NT2/D1 (cell line): ENCODE measurements around the gene SYNRG.

Source experiments
- DNase-seq: peaks from one replicate; pipeline ENCODE4 v3.0.0-alpha.2; 2011; ENCODE audit warnings: low read depth, low spot score
- H3K27me3 ChIP-seq: 2 replicates; pipeline ENCODE4 v1.6.0; 2011; ENCODE audit warnings: mild to moderate bottlenecking; ENCODE audit not compliant: insufficient read length, insufficient read depth
- H3K36me3 ChIP-seq: 2 replicates; pipeline ENCODE4 v1.6.1; 2011; ENCODE audit warnings: mild to moderate bottlenecking, low read length, mixed read lengths; ENCODE audit not compliant: insufficient read depth, insufficient read length
- H3K4me1 ChIP-seq: 2 replicates; pipeline ENCODE4 v1.5.1; 2011; ENCODE audit not compliant: insufficient read depth, insufficient read length
- H3K4me3 ChIP-seq: 2 replicates; pipeline ENCODE4 v1.5.1; 2011; ENCODE audit warnings: low read depth; ENCODE audit not compliant: insufficient read length
- H3K9ac ChIP-seq: 2 replicates; pipeline ENCODE4 v1.6.0; 2011; ENCODE audit warnings: low read depth; ENCODE audit not compliant: insufficient read length
- H3K9me3 ChIP-seq: 2 replicates; pipeline ENCODE4 v1.5.1; 2011; ENCODE audit warnings: mild to moderate bottlenecking, low read length; ENCODE audit not compliant: insufficient read depth
- SUZ12 ChIP-seq: IDR thresholded peaks from 2 replicates; pipeline ENCODE4 v1.6.1; 2011; ENCODE audit not compliant: insufficient read length, insufficient read depth; ENCODE audit errors: extremely low read depth
- YY1 ChIP-seq: IDR thresholded peaks from 2 replicates; pipeline ENCODE4 v1.6.1; 2011; ENCODE audit not compliant: insufficient read length, insufficient read depth
- ZNF274 ChIP-seq: IDR thresholded peaks from 2 replicates; pipeline ENCODE4 v1.6.1; 2011; ENCODE audit warnings: mild to moderate bottlenecking, low read depth, low read length

SYNRG gene

DNA sequence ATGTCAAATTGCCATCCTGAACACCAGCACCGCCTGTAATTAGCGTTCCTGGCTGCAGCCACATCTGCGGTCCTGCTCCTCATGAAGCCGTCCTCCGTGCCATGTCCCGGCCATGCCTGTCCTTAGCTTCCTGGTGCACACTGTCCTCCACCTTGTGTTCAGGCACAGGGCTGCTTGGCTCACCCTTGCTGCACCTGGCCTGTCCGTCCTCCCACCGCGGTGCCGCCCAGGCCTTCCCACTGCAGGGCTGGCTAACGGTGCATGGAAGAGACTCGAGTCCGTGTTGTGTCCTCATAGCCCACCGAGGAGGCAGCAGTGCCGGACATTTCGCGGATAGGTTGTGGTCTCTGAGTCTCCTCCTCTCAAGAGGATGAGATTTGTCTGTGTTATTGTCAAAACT lies 99.2 kb downstream of the SYNRG start:
- Histone ChIP-seq H3K4me3 (no peak overlapping the region), H3K36me3 (peaks cover 45% of the 10 kb centered on the region), H3K4me1 (peaks cover 3% of the 10 kb centered on the region), H3K9me3 (no peaks in the 10 kb centered on the region), H3K9ac (no peak overlapping the region), H3K27me3 (no peaks in the 10 kb centered on the region)
- no peak for TF ChIP-seq SUZ12
- no peak for TF ChIP-seq ZNF274
- TF ChIP-seq YY1: no peak
- no peak for DNase-seq

DNA sequence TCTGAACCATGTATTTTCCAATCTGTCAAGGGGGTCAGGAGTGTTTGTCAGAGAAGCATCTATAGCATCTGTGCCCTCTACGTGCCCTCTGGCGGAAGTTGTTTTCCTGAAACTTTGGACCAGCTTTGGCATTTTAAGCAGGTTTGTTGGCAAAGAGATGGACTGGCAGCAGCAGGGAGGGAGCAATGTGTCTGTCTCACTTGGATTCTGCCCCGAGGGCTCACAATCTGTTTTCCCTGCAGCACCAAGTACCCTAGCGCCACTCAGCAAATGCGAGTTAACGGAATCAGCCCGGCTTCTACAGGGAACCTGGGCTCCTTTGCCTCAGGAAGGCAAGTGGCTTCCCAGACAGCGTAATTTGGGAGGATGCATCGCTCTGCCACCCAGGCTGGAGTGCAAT lies 102.1 kb downstream of the SYNRG start:
- no peaks in the 10 kb centered on the region for H3K9me3 ChIP-seq
- H3K4me1 ChIP-seq: peaks cover 3% of the 10 kb centered on the region
- no peak overlapping the region for H3K4me3 ChIP-seq
- DNase-seq: no peak
- H3K9ac ChIP-seq: no peak overlapping the region
- no peaks in the 10 kb centered on the region for H3K27me3 ChIP-seq
- peaks cover 30% of the 10 kb centered on the region for H3K36me3 ChIP-seq
- no peak for TF ChIP-seq YY1
- no peak for TF ChIP-seq ZNF274
- TF ChIP-seq SUZ12: no peak

DNA sequence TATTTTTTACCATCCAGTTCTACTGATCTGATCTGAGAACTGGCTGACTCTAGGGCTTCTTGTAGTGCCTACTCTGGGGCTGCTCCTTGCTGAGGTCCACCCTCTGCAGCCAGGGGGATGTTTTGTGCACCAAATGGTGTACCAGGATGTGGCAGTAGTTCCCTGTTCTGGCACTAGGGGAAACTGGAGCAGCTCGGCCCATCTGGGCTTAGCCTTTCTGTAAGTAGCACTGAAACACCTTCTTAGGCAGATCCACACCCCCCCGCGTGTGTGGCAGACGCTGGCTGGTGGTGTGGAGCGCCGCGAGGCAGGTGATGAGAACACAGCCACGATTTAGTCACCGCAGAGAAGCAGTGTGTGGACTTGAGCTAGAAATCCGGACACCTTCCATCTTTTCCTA lies 102.5 kb downstream of the SYNRG start:
- Histone ChIP-seq H3K4me3 (no peak overlapping the region), H3K36me3 (peaks cover 28% of the 10 kb centered on the region), H3K27me3 (no peaks in the 10 kb centered on the region), H3K9ac (no peak overlapping the region), H3K9me3 (no peaks in the 10 kb centered on the region), H3K4me1 (peaks cover 3% of the 10 kb centered on the region)
- DNase-seq: no peak
- TF ChIP-seq ZNF274: no peak
- TF ChIP-seq SUZ12: no peak
- TF ChIP-seq YY1: no peak

DNA sequence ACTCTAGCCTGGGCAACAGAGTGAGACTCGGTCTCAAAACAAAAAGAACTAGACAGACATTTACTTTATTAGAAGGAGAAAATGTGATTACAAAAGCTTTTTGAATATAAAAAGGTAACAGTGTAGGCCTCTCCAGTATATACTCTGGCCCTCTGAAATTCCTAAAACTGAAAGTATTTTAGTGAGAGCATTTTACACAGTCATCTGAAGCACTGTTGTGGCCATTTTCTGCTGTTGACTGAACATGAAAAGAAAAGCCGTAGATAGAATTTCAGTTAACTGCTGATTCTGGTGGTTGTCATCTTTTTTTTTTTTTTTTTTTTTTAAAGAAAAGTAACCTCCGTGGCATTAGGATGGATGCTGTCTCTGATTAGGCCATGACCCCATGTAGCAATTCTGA lies 103.9 kb downstream of the SYNRG start:
- H3K27me3 ChIP-seq: no peaks in the 10 kb centered on the region
- peaks cover 3% of the 10 kb centered on the region for H3K4me1 ChIP-seq
- no peak overlapping the region for H3K9ac ChIP-seq
- H3K9me3 ChIP-seq: no peaks in the 10 kb centered on the region
- no peak for TF ChIP-seq YY1
- TF ChIP-seq ZNF274: no peak
- no peak overlapping the region for H3K4me3 ChIP-seq
- no peak for DNase-seq
- peaks cover 21% of the 10 kb centered on the region for H3K36me3 ChIP-seq

DNA sequence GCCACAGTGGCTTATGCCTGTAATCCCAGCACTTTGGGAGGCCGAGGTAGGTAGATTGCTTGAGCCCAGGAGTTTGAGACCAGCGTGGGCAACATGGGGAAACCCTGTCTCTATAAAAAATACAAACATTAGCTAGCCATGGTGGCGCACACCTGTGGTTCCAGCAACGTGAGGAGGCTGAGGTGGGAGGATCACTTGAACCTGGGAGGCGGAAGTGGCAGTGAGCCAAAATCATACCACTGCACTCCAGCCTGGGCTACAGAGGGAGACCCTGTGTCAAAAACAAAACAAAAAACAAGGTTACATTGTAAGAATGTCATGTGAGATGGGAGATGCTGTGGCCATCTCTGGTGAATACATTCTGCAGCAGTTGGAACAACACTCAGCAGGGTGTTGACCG lies 106.1 kb downstream of the SYNRG start:
- peaks cover 3% of the 10 kb centered on the region for H3K4me1 ChIP-seq
- H3K27me3 ChIP-seq: no peaks in the 10 kb centered on the region
- no peak for TF ChIP-seq YY1
- no peak for TF ChIP-seq ZNF274
- TF ChIP-seq SUZ12: no peak
- DNase-seq: no peak
- H3K9me3 ChIP-seq: no peaks in the 10 kb centered on the region
- H3K36me3 ChIP-seq: peaks cover 20% of the 10 kb centered on the region
- no peak overlapping the region for H3K4me3 ChIP-seq
- H3K9ac ChIP-seq: no peak overlapping the region

DNA sequence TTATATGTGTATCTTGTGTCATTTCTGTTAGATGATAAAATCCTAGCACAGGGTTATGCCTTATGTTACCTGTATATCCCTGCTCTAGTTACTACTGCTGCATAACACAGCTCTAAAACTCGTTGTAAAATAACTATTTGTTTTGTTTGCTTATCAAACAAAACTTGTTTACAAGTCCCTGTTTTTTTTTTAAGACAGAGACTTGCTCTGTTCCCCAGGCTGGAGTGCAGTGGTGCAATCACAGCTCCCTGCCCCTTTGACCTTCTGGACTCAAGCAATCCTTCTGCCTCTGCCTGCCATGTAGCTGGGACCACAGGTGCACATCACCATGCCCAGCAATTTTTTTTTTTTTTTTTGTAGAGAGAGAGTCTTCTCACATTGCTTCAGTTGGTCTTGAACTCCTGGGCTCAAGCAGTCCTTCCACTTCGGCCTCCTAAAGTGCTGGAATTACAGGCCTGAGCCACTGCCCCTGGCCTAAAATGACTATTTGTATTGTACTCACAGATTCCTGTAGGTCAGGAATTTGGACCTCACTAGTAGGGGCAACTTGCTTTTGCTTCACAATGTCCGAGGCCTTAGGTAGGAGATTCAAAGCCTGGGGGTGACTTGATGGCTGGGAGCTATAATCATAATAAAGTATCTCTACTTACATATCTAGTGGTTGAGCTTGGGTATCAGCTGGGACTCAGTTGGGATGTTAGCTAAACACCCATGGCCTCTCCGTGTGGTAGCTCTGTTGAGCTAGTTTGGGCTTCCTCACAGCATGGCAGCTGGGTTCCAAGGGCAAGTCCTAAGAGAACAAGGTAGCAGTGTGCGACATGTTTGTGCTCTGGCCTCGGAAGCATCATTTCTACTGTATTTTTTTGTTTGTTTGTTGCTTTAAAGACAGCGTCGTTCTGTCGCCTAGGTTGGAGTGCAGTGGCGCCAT lies 106.9 kb downstream of the SYNRG start:
- H3K27me3 ChIP-seq: no peaks in the 10 kb centered on the region
- H3K9ac ChIP-seq: no peak overlapping the region
- no peak for DNase-seq
- peaks cover 16% of the 10 kb centered on the region for H3K36me3 ChIP-seq
- no peaks in the 10 kb centered on the region for H3K9me3 ChIP-seq
- TF ChIP-seq SUZ12 (no peak), YY1 (no peak), ZNF274 (no peak)
- peaks cover 3% of the 10 kb centered on the region for H3K4me1 ChIP-seq
- H3K4me3 ChIP-seq: no peak overlapping the region

DNA sequence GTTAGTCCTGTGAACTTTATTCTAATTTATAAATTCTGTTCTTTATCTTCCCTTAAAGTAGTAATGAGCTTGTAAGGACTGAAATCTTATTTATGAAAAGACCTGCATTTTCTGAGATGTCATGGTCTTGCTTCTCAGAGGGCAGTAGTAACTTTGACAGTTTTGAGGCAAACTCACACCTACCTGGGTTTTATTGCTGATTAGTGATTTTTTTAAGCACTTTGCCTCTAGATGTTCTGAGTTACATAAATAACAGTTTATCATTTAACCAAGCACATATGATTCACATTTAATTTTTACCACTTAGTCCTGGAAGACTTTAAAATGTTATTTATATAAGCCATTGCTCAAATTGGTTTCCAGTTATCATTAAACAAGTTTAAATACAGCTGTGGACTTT lies 108.8 kb downstream of the SYNRG start:
- no peak overlapping the region for H3K9ac ChIP-seq
- no peak for DNase-seq
- TF ChIP-seq ZNF274: no peak
- peaks cover 13% of the 10 kb centered on the region for H3K36me3 ChIP-seq
- no peak overlapping the region for H3K4me3 ChIP-seq
- H3K4me1 ChIP-seq: no peaks in the 10 kb centered on the region
- H3K9me3 ChIP-seq: no peaks in the 10 kb centered on the region
- no peaks in the 10 kb centered on the region for H3K27me3 ChIP-seq

DNA sequence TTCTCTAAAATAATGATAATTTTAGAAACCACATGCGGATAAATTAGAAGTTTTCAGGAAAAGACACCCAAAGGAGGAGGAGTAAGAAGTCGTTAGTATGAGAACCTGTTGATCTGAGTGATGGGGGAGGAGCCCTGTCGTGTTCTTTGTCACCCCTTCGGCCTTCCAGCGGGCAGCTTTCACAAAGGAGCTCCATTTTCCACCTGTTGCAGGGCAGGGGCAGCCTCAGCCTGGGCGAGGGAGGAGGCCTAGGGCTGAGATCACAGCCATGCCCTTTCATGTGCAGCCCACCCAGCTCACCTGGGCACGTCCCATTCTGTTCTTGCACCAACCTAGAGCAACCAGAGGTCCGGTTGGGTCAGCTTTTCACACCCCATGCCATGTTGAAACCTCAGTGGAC lies 114.2 kb downstream of the SYNRG start:
- Histone ChIP-seq H3K4me1 (peaks cover 3% of the 10 kb centered on the region), H3K27me3 (no peaks in the 10 kb centered on the region), H3K9ac (no peak overlapping the region), H3K9me3 (no peaks in the 10 kb centered on the region), H3K4me3 (no peak overlapping the region), H3K36me3 (peaks cover 3% of the 10 kb centered on the region)
- DNase-seq: no peak
- TF ChIP-seq YY1 (no peak), SUZ12 (no peak), ZNF274 (no peak)
